ENCODE data around the gene ANXA5. TPM values are rescaled to one million over a fixed set of nuclear protein-coding genes. Genes with fewer than 3 reads are reported as not detected.
A peak's percentile ranks its signal among the peaks of the same experiment; 100 is the strongest.

ANXA5 gene
- total and polyA plus RNA-seq, 2 of the 4 experiments (the other 2 are of a cell fraction) = 780 to 1,448 TPM

DNA sequence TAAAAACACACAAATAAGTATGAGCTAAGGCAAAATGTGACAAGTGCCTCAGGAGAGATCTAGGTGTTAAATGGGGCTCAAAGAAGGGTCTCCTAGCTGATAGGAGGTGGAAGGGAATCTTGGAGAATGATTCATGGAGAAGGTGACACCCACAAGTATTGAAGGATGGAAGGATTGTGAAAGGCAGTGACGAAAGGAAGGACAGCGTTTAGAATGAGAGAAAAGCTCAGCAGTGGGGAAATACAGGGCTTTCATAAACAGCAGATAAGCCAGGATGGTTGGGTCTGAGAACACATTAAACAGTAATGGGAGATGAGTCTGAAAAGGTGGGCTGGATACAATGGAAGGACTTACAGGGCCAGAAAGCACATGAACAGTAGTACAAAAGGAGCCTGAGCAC is 11.5 kb downstream of the ANXA5 start:
- H2BK5ac ChIP-seq (ENCODE audit: low read depth, low read length, poor library complexity, severe bottlenecking) = peak overlapping the region; percentile 70
- no peak overlapping the region for H3K4ac ChIP-seq (ENCODE audit: low read depth, low read length)
- dilution Hi-C loops (cut with HindIII; ENCODE audit: low sequenced_read_pairs, unreplicated experiment) = no loop called here
- no peak overlapping the region for H2AK9ac ChIP-seq (replicated peaks; ENCODE audit: low read depth, low read length, poor library complexity)
- no peak overlapping the region for H2BK20ac ChIP-seq (ENCODE audit: low read depth, low read length)
- H3K18ac ChIP-seq (ENCODE audit: low read depth, low read length) = no peak overlapping the region
- peak; percentile 6; the same call in 1 of the 2 replicates for ATAC-seq (ENCODE audit: low read depth)
- ChIA-PET CTCF (interaction anchor here (0.6 kb wide), 1 partner anchor 1425 kb away, joined by 6 read pairs; no protein-coding TSS in a partner anchor), POLR2A (ENCODE audit: unreplicated experiment) (interaction anchor here (1.4 kb wide), 1 partner anchor 26 kb away, joined by 6 read pairs; no protein-coding TSS in a partner anchor)
- H2BK120ac ChIP-seq (ENCODE audit: low read depth, low read length) = no peak overlapping the region
- peaks cover 39% of the 10 kb centered on the region for H3K4me1 ChIP-seq (ENCODE audit: control insufficient read depth, insufficient read depth, low read length)
- no peak overlapping the region for H2AK5ac ChIP-seq (ENCODE audit: low read depth, low read length)
- 56% methylated on average over 2 of the region's 2 CpGs; no CpG with 5 or more reads in 1 of the 2 experiments for WGBS, 2 experiments (ENCODE audit: extremely low coverage in 2 of 2, insufficient read length in 1 of 2)
- peaks cover 78% of the 10 kb centered on the region for H4K20me1 ChIP-seq (ENCODE audit: insufficient read depth, low read length)
- no peak overlapping the region; the same call in 2 of the 3 replicates for H2BK15ac ChIP-seq (ENCODE audit: low read depth, low read length)
- H3K14ac ChIP-seq (replicated peaks; ENCODE audit: low read depth, low read length) = no peak overlapping the region
- H4K5ac ChIP-seq (ENCODE audit: low read depth, low read length) = no peak overlapping the region
- H3K56ac ChIP-seq (ENCODE audit: extremely low read depth, insufficient read depth, low read length) = no peak overlapping the region
- no peaks in the 10 kb centered on the region for H3K27me3 ChIP-seq (ENCODE audit: control insufficient read depth, insufficient read depth, low read length)
- peaks cover 13 to 58% of the 10 kb centered on the region in 2 experiments for H3K79me1 ChIP-seq (ENCODE audit: low read depth in 1 of 2, low read length in 2 of 2)
- peak overlapping the region; percentile 71; the same call in 1 of the 2 replicates for H3K23ac ChIP-seq (ENCODE audit: low read depth, low read length)
- H2AFZ ChIP-seq (replicated peaks; ENCODE audit: low read length, poor library complexity) = no peak overlapping the region
- no peak overlapping the region for H3K4me3 ChIP-seq (ENCODE audit: insufficient read depth, low read depth, low read length)
- no peak overlapping the region for H3K4me2 ChIP-seq (ENCODE audit: low read depth, low read length)
- no peak overlapping the region for H4K91ac ChIP-seq (ENCODE audit: insufficient read depth, low read depth, low read length)
- peaks cover 34% of the 10 kb centered on the region for H3K9me1 ChIP-seq (ENCODE audit: insufficient read depth, low read length)
- no peak overlapping the region; the same call in 1 of the 2 replicates for H3K9ac ChIP-seq (ENCODE audit: low read depth, low read length)
- in situ Hi-C loops (cut with MboI; ENCODE audit: low sequenced_read_pairs) = loop anchor here (10.0 kb wide), 1 partner anchor 120 kb away; the partner anchor contains the start of gene EXOSC9
- TF ChIP-seq POLR2A (IDR thresholded peaks at IDR 0.05; ENCODE audit: low read depth, low read length) (no peak), CEBPB (IDR thresholded peaks at IDR 0.05; ENCODE audit: low read depth, low read length) (peak; percentile 71; the same call in 1 of the 2 replicates)
- H3K36me3 ChIP-seq (ENCODE audit: control insufficient read depth, insufficient read depth, low read length) = peaks cover 45% of the 10 kb centered on the region
- BruUV-seq (replicated peaks) = no TSS peak
- H3K27ac ChIP-seq (ENCODE audit: insufficient read depth, low read length) = peak overlapping the region; percentile 5; the same call in 1 of the 2 replicates
- intact Hi-C loops (cut with micrococcal nuclease) = no loop called here
- no peaks in the 10 kb centered on the region for H3K9me3 ChIP-seq (ENCODE audit: control insufficient read depth, insufficient read depth, low read length)
- DNase-seq = peak; percentile 50
- 0 out of 4 replicates have a peak overlapping the region, but pooled peaks of 1 of the 2 experiments have one; percentile 44 for H4K8ac ChIP-seq (ENCODE audit: low read depth in 2 of 2, low read length in 2 of 2)
